CD4-positive, alpha-beta memory T cell (primary cell): ENCODE results near the gene PNPO. TPM values are rescaled to one million over a fixed set of nuclear protein-coding genes. Genes with fewer than 3 reads are reported as not detected.
A peak's percentile ranks its signal among the peaks of the same experiment; 100 is the strongest.

Experiments
- CTCF ChIA-PET: fragments of 350-600 bp; sonication (Branson Sonifier 250); formaldehyde crosslinking; loops from one replicate; lab custom pipeline; 2021; ENCODE audit warnings: inconsistent platforms; ENCODE audit not compliant: partially characterized antibody; lab: Charles Lee
- POLR2A ChIA-PET: fragments of 350-600 bp; sonication (Branson Sonifier 250); formaldehyde crosslinking; loops from one replicate; lab custom pipeline; 2021; ENCODE audit not compliant: partially characterized antibody; lab: Charles Lee
- DNase-seq, 5 donors: peaks; one replicate each; pipeline versions ENCODE4 v3.0.0 to v3.0.0-alpha.2; 2020 to 2022; ENCODE audit warnings: mixed read lengths in 1 of 5
- H3K27ac ChIP-seq: one replicate; pipeline ENCODE4 v1.7.0; 2013; ENCODE audit warnings: low read depth, low read length
- H3K27me3 ChIP-seq: 2 replicates; pipeline ENCODE4 v1.7.0; 2013; ENCODE audit warnings: mild to moderate bottlenecking, low read length, moderate library complexity; ENCODE audit not compliant: insufficient read depth
- H3K36me3 ChIP-seq: 2 replicates; pipeline ENCODE4 v1.7.0; 2013; ENCODE audit warnings: mild to moderate bottlenecking, low read length, moderate library complexity; ENCODE audit not compliant: insufficient read depth
- H3K4me1 ChIP-seq: 2 replicates; pipeline ENCODE4 v1.7.0; 2013; ENCODE audit warnings: mild to moderate bottlenecking, low read length, moderate library complexity; ENCODE audit not compliant: insufficient read depth
- H3K4me3 ChIP-seq, 2 donors: one replicate each; pipeline ENCODE4 v1.7.0; 2013; ENCODE audit warnings: low read length in 2 of 2, mild to moderate bottlenecking in 1 of 2
- H3K9me3 ChIP-seq, 2 donors: one replicate each; pipeline ENCODE4 v1.7.0; 2013; ENCODE audit warnings: low read length in 2 of 2, control low read depth in 1 of 2; ENCODE audit not compliant: control insufficient read depth in 1 of 2
- H3K27ac Mint-ChIP-seq, 7 donors: one replicate each; pipeline ENCODE4 v1.8.0; 2020 to 2021; ENCODE audit warnings: mixed read lengths in 7 of 7, mild to moderate bottlenecking in 6 of 7, inconsistent platforms in 3 of 7, moderate library complexity in 3 of 7
- H3K27me3 Mint-ChIP-seq, 2 donors: one replicate each; pipeline ENCODE4 v1.8.0; 2020 to 2021; ENCODE audit warnings: mixed read lengths in 2 of 2
- H3K36me3 Mint-ChIP-seq, 2 donors: one replicate each; pipeline ENCODE4 v1.8.0; 2020 to 2021; ENCODE audit warnings: mixed read lengths in 2 of 2, inconsistent platforms in 1 of 2, mild to moderate bottlenecking in 1 of 2
- H3K4me1 Mint-ChIP-seq, 4 donors: one replicate each; pipeline ENCODE4 v1.8.0; 2020 to 2021; ENCODE audit warnings: mixed read lengths in 4 of 4, mild to moderate bottlenecking in 1 of 4
- H3K4me3 Mint-ChIP-seq, 8 donors: one replicate each; pipeline ENCODE4 v1.8.0; 2020 to 2021; ENCODE audit warnings: mixed read lengths in 8 of 8, mild to moderate bottlenecking in 7 of 8, moderate library complexity in 6 of 8, inconsistent platforms in 3 of 8
- H3K9me3 Mint-ChIP-seq, 8 donors: one replicate each; pipeline ENCODE4 v1.8.0; 2020 to 2021; ENCODE audit warnings: mixed read lengths in 8 of 8, mild to moderate bottlenecking in 5 of 8, inconsistent platforms in 3 of 8, moderate library complexity in 1 of 8
- intact Hi-C: fragments of 100-400 bp; cut with micrococcal nuclease; formaldehyde crosslinking; loops from one replicate; pipeline ENCODE4 v1.15.1; 2023
- polyA plus RNA-seq, 2 donors: library from polyadenylated mRNA; unstranded; fragments of 300-500 nt; fragmentation: Illumina TruSeq; gene quantifications; one replicate each; pipeline ENCODE4 v1.2.3, GENCODE V29; 2021
- total RNA-seq, 2 experiments: library from RNA; stranded (reverse); gene quantifications; one replicate each; pipeline ENCODE4 v1.2.3, GENCODE V29; 2021

The PNPO gene
- 10 to 100 TPM; 12.1 TPM for total RNA-seq
- polyA plus RNA-seq, result 10 to 100 TPM; 19.9 to 23.4 TPM

DNA sequence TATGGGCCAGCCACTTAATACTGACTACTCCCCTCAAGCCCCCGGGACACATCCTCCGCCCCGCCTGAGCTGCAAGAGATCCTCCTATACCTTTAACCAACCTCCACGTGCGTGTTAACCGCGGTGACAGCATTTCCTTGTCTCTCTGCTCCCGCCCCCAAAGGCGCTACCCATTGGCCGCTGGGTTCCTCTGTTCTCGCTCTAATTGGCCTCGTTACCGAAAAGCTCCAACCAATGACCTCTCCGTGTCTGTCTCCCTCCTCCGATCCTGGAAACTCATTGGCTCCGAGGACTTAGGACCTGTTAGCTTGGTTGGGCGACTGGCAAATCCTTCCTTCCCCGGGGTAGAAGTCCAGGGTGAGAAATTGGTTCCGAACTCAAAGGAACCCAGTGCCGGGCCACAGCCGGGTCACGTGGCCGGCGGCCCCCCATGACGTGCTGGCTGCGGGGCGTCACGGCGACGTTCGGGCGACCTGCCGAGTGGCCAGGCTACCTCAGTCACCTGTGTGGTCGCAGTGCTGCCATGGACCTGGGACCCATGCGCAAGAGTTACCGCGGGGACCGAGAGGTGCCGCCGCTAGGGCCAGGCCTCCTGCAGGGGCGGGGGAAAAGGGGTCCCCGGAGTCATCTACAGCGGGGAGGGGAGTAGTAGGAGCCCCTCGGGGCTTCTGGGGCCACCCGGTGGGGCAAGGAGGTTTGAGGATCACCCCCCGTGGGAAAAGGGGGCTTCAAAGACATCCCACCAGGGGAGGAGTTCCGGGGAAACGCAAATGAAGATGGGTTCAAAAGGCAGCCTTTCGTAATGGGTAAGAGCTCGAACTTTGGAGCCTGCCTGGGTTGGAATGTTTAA, at the start of gene PNPO:
Gene PNPO, plus strand, starts transcription at position 326 of the 850 bp plus-strand sequence. Its CDS starts 105 bp downstream, at position 431.
- Mint-ChIP-seq H3K27ac (peak within 1 kb of the TSS; percentile 62 to 96 (median 92)), H3K9me3 (no peaks in the 10 kb centered on the region), H3K4me3 (peak within 1 kb of the TSS; percentile 77 to 95 (median 88)), H3K36me3 (peaks cover 6 to 15% of the 10 kb centered on the region in 2 donors), H3K27me3 (no peaks in the 10 kb centered on the region), H3K4me1 (peaks cover 20 to 46% (median 32%) of the 10 kb centered on the region in 4 donors)
- Histone ChIP-seq H3K27ac (peak within 1 kb of the TSS; percentile 76), H3K9me3 (no peaks in the 10 kb centered on the region), H3K36me3 (peaks cover 4% of the 10 kb centered on the region), H3K4me3 (peak within 1 kb of the TSS; percentile 82 to 85), H3K27me3 (no peaks in the 10 kb centered on the region), H3K4me1 (peaks cover 29% of the 10 kb centered on the region)
- ChIA-PET CTCF (interaction anchor here (1.3 to 15.5 kb wide), 5 partner anchors 8 to 132 kb away, joined by 3 to 244 read pairs (median 4); partner anchors contain the start of gene CDK5RAP3), POLR2A (interaction anchor here (0.7 to 3.6 kb wide), 18 partner anchors 9 to 209 kb away, joined by 3 to 34 read pairs (median 4); partner anchors contain the start of genes CDK5RAP3, OSBPL7, SCRN2 and SNX11)
- intact Hi-C loops, result loop anchor here (1.0 to 10.0 kb wide), 4 partner anchors 29 to 891 kb away; partner anchors contain the start of gene CALCOCO2
- peak; percentile 93 to 98 (median 94) for DNase-seq

DNA sequence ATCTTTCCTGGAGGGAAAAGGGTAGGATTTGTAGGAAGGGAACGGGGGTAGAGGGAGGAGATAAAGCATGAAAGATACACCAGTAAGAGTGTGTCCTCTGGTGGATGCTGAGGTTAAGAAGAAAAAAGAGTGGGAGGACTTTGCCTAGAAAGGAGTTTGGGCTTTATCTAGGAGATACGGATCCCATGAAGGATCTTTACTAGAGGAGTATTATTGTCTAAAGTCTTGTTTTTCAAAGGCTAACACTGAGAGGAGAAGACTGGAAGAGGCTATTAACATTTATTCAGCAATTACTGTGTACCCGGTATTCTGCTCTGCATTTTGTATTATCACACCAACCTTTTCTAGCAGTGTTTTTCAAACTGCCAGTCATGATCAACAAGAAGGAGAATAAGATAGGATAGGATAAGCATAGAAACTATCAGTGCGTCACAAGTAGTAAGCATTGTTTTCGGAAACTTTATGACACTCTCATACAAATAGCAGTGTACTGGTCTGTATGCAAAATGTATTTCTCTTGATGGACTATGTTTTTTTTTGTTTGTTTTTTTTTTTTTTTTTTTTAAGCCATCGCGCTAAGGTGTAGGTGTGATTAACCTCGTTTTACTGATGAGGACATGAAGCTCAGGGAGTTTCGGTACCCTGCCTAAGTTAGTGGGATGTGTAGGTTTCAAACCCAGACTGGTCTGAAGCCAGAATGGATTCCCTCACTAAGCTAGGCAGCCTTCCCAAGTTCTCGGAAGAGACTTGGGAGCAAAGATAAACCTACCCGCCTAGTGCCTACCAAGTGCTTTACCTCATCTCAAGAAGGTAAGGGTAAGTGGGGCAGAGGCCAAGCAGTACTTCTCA, 46.6 kb upstream of the PNPO start:
- POLR2A ChIA-PET, result interaction anchor here (0.6 to 7.5 kb wide), 30 partner anchors 10 to 1793 kb away, joined by 3 to 271 read pairs (median 4); partner anchors contain the start of genes CDK5RAP3, KPNB1, LRRC46 and MRPL10
- Mint-ChIP-seq H3K4me3 (peak overlapping the region; percentile 94 to 100 (median 99)), H3K27me3 (no peaks in the 10 kb centered on the region), H3K9me3 (peaks cover 0 to 2% (median 0%) of the 10 kb centered on the region in 8 donors), H3K27ac (peak overlapping the region; percentile 96 to 100 (median 100)), H3K4me1 (peaks cover 27 to 50% (median 39%) of the 10 kb centered on the region in 4 donors), H3K36me3 (peaks cover 12 to 20% of the 10 kb centered on the region in 2 donors)
- Histone ChIP-seq H3K27ac (peak overlapping the region; percentile 97), H3K9me3 (no peaks in the 10 kb centered on the region), H3K36me3 (peaks cover 4% of the 10 kb centered on the region), H3K27me3 (no peaks in the 10 kb centered on the region), H3K4me1 (peaks cover 38% of the 10 kb centered on the region), H3K4me3 (peak overlapping the region; percentile 92 to 96)
- no peak for DNase-seq
- CTCF ChIA-PET, result interaction anchor here (0.7 to 17.6 kb wide), 8 partner anchors 13 to 77 kb away, joined by 3 to 562 read pairs (median 4); partner anchors contain the start of genes CDK5RAP3, SCRN2 and SP6
- intact Hi-C loops, result loop anchor here (1.0 kb wide), 3 partner anchors 47 to 76 kb away; partner anchors contain the start of genes LRRC46, MRPL10 and PNPO

GRCh38 chr17:47895347-47895855, 46.0 kb upstream of the PNPO start:
- Histone ChIP-seq H3K27ac (peak overlapping the region; percentile 97), H3K4me1 (peaks cover 42% of the 10 kb centered on the region), H3K4me3 (peak overlapping the region; percentile 92 to 96), H3K27me3 (no peaks in the 10 kb centered on the region), H3K36me3 (peaks cover 8% of the 10 kb centered on the region), H3K9me3 (no peaks in the 10 kb centered on the region)
- H3K9me3 Mint-ChIP-seq, result peaks cover 0 to 2% (median 0%) of the 10 kb centered on the region in 8 donors
- peaks cover 12 to 24% of the 10 kb centered on the region in 2 donors for H3K36me3 Mint-ChIP-seq
- H3K4me1 Mint-ChIP-seq, result peaks cover 27 to 53% (median 39%) of the 10 kb centered on the region in 4 donors
- H3K27ac Mint-ChIP-seq, result peak overlapping the region; percentile 96 to 100 (median 100)
- POLR2A ChIA-PET, result interaction anchor here (0.6 to 7.5 kb wide), 37 partner anchors 10 to 1012 kb away, joined by 3 to 271 read pairs (median 4); partner anchors contain the start of genes CDK5RAP3, KPNB1, LRRC46 and MRPL10
- CTCF ChIA-PET, result interaction anchor here (0.7 to 17.6 kb wide), 8 partner anchors 14 to 77 kb away, joined by 3 to 562 read pairs (median 3); partner anchors contain the start of genes CDK5RAP3, OSBPL7, SCRN2 and SP6
- intact Hi-C loops, result loop anchor here (1.0 kb wide), 3 partner anchors 46 to 75 kb away; partner anchors contain the start of genes LRRC46, MRPL10 and PNPO
- no peaks in the 10 kb centered on the region for H3K27me3 Mint-ChIP-seq
- H3K4me3 Mint-ChIP-seq, result peak overlapping the region; percentile 94 to 100 (median 99)
- DNase-seq, result peak in 1 of 5 donors; percentile 43

DNA sequence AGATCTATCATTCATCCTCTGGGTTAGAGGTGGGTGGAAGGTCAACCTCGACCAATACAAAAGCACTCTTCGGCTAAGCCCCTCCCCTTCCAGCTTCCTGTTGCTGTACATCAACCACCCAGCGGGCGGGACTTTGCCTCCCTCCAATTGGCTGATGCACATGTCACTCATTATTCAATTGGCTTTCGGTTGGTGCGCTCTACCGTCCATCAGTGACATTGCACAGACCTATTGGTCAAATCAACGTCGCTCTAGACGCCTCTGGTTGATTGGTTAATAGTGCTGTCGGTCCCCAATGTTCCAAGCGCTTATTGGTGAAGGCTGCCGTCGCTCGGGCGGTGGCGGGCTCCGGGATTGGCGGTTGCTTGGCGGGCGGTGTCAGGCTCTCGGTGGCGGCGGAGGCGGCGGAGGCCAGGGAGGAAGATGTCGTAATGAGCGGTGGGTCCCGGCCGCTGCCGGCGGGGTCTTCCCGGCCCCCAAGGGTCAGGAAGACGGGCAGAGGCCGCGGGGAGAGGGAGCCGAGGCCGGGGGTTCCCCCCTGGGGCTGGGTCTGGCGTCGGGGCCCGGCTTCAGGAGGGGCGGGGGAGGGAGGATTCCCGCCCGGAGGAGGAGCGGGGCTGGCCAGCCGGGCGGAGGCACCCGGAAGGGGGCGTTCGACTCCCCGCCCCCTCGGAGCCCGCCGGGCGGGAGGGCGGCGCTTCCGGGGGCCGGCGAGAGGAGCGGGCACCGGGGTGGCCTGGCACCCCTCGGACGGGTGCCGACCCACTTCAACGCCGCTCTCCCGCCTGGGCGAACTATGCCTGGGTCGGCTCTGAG, 45.3 kb upstream of the PNPO start, which contains the start of gene SP2:
Gene SP2, plus strand, starts transcription at position 381 of the 816 bp plus-strand sequence. Its CDS starts 51 bp downstream, at position 432.
- H3K36me3 ChIP-seq, result peaks cover 8% of the 10 kb centered on the region
- no peaks in the 10 kb centered on the region for H3K27me3 Mint-ChIP-seq
- no peaks in the 10 kb centered on the region for H3K9me3 ChIP-seq
- peaks cover 0 to 2% (median 0%) of the 10 kb centered on the region in 8 donors for H3K9me3 Mint-ChIP-seq
- POLR2A ChIA-PET, result interaction anchor here (0.6 to 7.5 kb wide), 39 partner anchors 9 to 1012 kb away, joined by 3 to 271 read pairs (median 4); partner anchors contain the start of genes CDK5RAP3, KPNB1, LRRC46 and MRPL10
- peaks cover 12 to 29% of the 10 kb centered on the region in 2 donors for H3K36me3 Mint-ChIP-seq
- H3K27me3 ChIP-seq, result no peaks in the 10 kb centered on the region
- peaks cover 27 to 58% (median 39%) of the 10 kb centered on the region in 4 donors for H3K4me1 Mint-ChIP-seq
- H3K4me3 Mint-ChIP-seq, result peak within 1 kb of the TSS; percentile 94 to 100 (median 99)
- peak within 1 kb of the TSS; percentile 97 for H3K27ac ChIP-seq
- CTCF ChIA-PET, result interaction anchor here (0.8 to 17.6 kb wide), 7 partner anchors 35 to 76 kb away, joined by 3 to 562 read pairs (median 3); partner anchors contain the start of genes CDK5RAP3, OSBPL7, SCRN2 and SP6
- H3K4me3 ChIP-seq, result peak within 1 kb of the TSS; percentile 92 to 96
- peaks cover 42% of the 10 kb centered on the region for H3K4me1 ChIP-seq
- DNase-seq, result peak; percentile 100
- H3K27ac Mint-ChIP-seq, result peak within 1 kb of the TSS; percentile 96 to 100 (median 100)
- intact Hi-C loops, result loop anchor here (1.0 kb wide), 6 partner anchors 45 to 246 kb away; partner anchors contain the start of genes LRRC46, MRPL10, NFE2L1 and PNPO

DNA sequence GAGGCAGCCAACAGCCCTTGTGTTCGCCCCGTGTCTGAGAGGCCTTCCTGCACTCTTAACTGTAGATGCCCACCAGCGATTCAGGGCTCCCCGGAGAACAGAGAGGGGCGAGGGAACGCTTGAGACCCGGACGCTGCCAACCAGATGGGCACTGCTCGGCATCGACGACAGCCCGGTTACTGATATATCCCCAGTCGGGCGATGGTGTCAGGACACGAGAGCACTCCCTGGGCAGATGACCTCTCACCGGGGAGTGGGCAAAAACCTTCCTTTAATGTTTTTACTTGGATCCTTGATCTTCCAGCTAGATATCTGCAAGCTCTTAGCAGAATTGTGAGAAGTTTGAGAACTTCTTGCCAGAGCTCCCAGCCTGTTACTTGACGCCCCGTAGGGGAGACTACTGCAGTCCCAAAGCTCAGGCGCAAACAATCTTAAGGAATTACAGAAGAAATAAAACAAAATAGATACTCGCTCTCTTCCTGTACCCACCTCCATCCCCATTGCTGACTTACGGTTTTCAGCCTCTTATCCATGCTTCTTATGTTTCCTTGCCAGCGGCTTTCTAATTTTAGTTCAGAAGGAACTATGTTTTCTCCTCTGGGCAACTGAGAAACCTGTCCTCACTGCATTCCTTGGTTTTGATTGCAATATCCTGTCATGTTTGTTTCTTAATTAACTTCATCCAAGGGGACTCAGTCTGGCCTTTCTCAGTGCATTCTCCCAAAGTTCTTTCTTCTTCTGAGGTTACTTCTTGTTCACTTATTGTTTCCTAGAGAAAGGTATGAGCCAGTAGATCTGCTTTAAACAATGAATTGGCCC, 44.5 kb upstream of the PNPO start:
- no peak for DNase-seq
- Histone ChIP-seq H3K36me3 (peaks cover 8% of the 10 kb centered on the region), H3K27ac (peak overlapping the region; percentile 97), H3K27me3 (no peaks in the 10 kb centered on the region), H3K9me3 (no peaks in the 10 kb centered on the region), H3K4me3 (peak overlapping the region; percentile 57 to 95), H3K4me1 (peaks cover 42% of the 10 kb centered on the region)
- intact Hi-C loops, result loop anchor here (1.0 kb wide), 3 partner anchors 151 to 247 kb away; partner anchors contain the start of genes NFE2L1 and SNX11
- Mint-ChIP-seq H3K4me1 (peaks cover 29 to 63% (median 42%) of the 10 kb centered on the region in 4 donors), H3K4me3 (peak overlapping the region; percentile 88 to 99 (median 95)), H3K36me3 (peaks cover 12 to 34% of the 10 kb centered on the region in 2 donors), H3K9me3 (peaks cover 0 to 2% (median 0%) of the 10 kb centered on the region in 8 donors), H3K27me3 (no peaks in the 10 kb centered on the region), H3K27ac (peak overlapping the region; percentile 87 to 96 (median 95))
- ChIA-PET POLR2A (interaction anchor here (0.6 to 3.1 kb wide), 6 partner anchors 13 to 74 kb away, joined by 4 to 45 read pairs (median 5); partner anchors contain the start of genes CDK5RAP3 and PNPO), CTCF (no interaction called here)
